ENCODE measurements around the gene NAT10. TPM values are rescaled to one million over a fixed set of nuclear protein-coding genes. Genes with fewer than 3 reads are reported as not detected.

Gene NAT10
- total and polyA plus RNA-seq, 2 experiments from 2014 or later = 44.1 to 58.8 TPM

GRCh38 chr11:34162493-34162820 is 57.0 kb downstream of the NAT10 start (continued):
- TF ChIP-seq ZNF462 (CRISPR knock-in tag; IDR thresholded peaks at IDR 0.05) (no peak), ETS1 (IDR thresholded peaks at IDR 0.05) (no peak), NANOG (IDR thresholded peaks at IDR 0.05; ENCODE audit: borderline replicate concordance) (no peak)

- Mint-ChIP-seq H3K27me3 (ENCODE audit: insufficient read depth, low read depth, poor library complexity) (peaks cover 9% of the 10 kb centered on the region), H3K4me1 (no peaks in the 10 kb centered on the region), H3K27ac (no peak overlapping the region), H3K36me3 (ENCODE audit: low read depth) (peaks cover 19% of the 10 kb centered on the region), H3K4me3 (no peak overlapping the region), H3K9me3 (no peaks in the 10 kb centered on the region; the same call in 2 of the 3 replicates)
- Histone ChIP-seq H3K79me2 (replicated peaks; ENCODE audit: insufficient read depth) (no peaks in the 10 kb centered on the region), H2AFZ (no peak overlapping the region), H3K36me3 (ENCODE audit: insufficient read depth) (no peaks in the 10 kb centered on the region), H3K27ac (ENCODE audit: low read depth) (no peak overlapping the region), H3K4me1 (ENCODE audit: insufficient read depth) (no peaks in the 10 kb centered on the region), H3K9me2 (ENCODE audit: insufficient read depth) (no peaks in the 10 kb centered on the region), H3F3A (replicated peaks; ENCODE audit: low read depth) (no peaks in the 10 kb centered on the region), H4K20me1 (replicated peaks; ENCODE audit: insufficient read depth) (no peaks in the 10 kb centered on the region; the same call in 1 of the 2 replicates), H3K4me2 (no peak overlapping the region), H3K27me3 (ENCODE audit: insufficient read depth) (no peaks in the 10 kb centered on the region), H3K4me3 (no peak overlapping the region)
- DNase-seq (ENCODE audit: low spot score) = no peak
- no peak for ATAC-seq
- TF ChIP-seq CTCF (conservative IDR thresholded peaks at IDR 0.05; ENCODE audit: low read depth in 2 of 2) = no peak
- no peak for TF ChIP-seq ZNF462 (CRISPR knock-in tag; IDR thresholded peaks at IDR 0.05)
- TF ChIP-seq ZNF114 (CRISPR knock-in tag; IDR thresholded peaks at IDR 0.05) = no peak
- no peak for TF ChIP-seq EZH2phosphoT487 (IDR thresholded peaks at IDR 0.05; ENCODE audit: unreplicated experiment)
- TF ChIP-seq NANOG (IDR thresholded peaks at IDR 0.05; ENCODE audit: borderline replicate concordance) = no peak
- no peak for TF ChIP-seq EZH2 (IDR thresholded peaks at IDR 0.05; ENCODE audit: low read depth, unreplicated experiment)
Observed at GRCh38 chr11:34162856-34163255, 57.4 kb downstream of the NAT10 start.
